ENCODE measurements around the gene SNTA1. TPM values are rescaled to one million over a fixed set of nuclear protein-coding genes. Genes with fewer than 3 reads are reported as not detected.

The SNTA1 gene
- total and polyA plus RNA-seq, 9 of the 15 experiments (the other 6 are each of a cell fraction or from before 2014, with no cell fraction given), result 1.2 to 40.8 (median 20.3) TPM

DNA sequence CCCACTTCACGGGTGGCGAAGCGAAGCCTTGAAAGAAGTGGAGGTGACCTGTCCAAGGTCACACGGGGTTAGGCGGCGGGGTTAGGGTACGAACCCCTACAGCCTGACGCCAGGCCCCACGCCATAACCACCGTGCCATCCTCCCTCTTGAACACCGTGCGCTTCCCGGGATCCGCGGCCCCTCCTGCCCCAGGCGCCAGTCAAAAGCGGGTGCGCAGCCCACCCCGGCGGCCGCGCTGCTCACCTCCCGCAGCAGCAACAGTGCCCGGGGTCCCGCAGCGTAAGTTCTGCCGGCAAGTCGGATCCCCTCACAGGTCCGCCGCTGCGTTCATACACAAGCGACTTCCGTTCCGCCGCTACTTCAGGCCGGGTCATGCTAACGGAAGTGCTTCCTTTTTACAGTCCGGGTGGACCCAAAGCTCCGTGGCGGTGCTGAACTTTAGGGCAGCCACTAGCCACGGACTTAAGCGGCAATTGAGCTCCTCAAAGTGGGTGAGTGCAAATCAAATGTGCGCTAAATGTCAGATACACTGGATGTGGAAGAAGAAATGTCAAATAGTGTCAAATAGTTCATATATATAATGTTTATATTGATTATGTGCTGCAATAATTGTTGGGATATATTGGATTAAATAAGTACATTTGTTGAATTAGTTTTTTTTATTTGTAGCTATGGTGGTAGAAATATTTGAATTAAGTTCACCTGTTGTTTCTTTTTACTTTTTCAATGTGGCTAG is 42.2 kb downstream of the SNTA1 start, which contains the start of gene CDK5RAP1 (continued):
- TF ChIP-seq CREM (IDR thresholded peaks at IDR 0.05; ENCODE audit: low read depth) (peak; percentile 92), TEAD2 (tag; IDR thresholded peaks at IDR 0.05) (no peak), STAT5A (IDR thresholded peaks at IDR 0.05; ENCODE audit: borderline replicate concordance, low read length) (peak; percentile 27; the same call in 1 of the 2 replicates), TCF7L2 (IDR thresholded peaks at IDR 0.05; ENCODE audit: low read depth, low read length) (no peak), ZNF77 (CRISPR knock-in tag; IDR thresholded peaks at IDR 0.05) (no peak), COPS2 (conservative IDR thresholded peaks at IDR 0.05) (no peak), ZNF586 (CRISPR knock-in tag; conservative IDR thresholded peaks at IDR 0.05) (no peak), CCNT2 (IDR thresholded peaks at IDR 0.05; ENCODE audit: borderline replicate concordance, extremely low read depth, insufficient read length, low read depth, low read length) (peak; percentile 17), RBBP5 (IDR thresholded peaks at IDR 0.05; ENCODE audit: borderline replicate concordance, insufficient read depth, low read length, poor library complexity, severe bottlenecking) (peak; percentile 98), ZNF507 (tag; conservative IDR thresholded peaks at IDR 0.05) (no peak), MTF1 (CRISPR knock-in tag; IDR thresholded peaks at IDR 0.05; ENCODE audit: borderline replicate concordance) (no peak), RBM39 (optimal IDR thresholded peaks at IDR 0.05; ENCODE audit: low read depth, low read length) (no peak), CREB1 (IDR thresholded peaks at IDR 0.05) (peak; percentile 64; the same call in 1 of the 2 replicates), CREB1 (CRISPR knock-in tag; IDR thresholded peaks at IDR 0.05) (peak; percentile 72), KAT7 (CRISPR knock-in tag; IDR thresholded peaks at IDR 0.05; ENCODE audit: borderline replicate concordance) (peak; percentile 95; the same call in 1 of the 2 replicates), ZNF551 (CRISPR knock-in tag; IDR thresholded peaks at IDR 0.05) (no peak), ESRRB (CRISPR knock-in tag; IDR thresholded peaks at IDR 0.05; ENCODE audit: borderline replicate concordance) (no peak), ETV5 (CRISPR knock-in tag; IDR thresholded peaks at IDR 0.05; ENCODE audit: low read depth) (peak; percentile 81)
- TF ChIP-seq, protein P1, sequence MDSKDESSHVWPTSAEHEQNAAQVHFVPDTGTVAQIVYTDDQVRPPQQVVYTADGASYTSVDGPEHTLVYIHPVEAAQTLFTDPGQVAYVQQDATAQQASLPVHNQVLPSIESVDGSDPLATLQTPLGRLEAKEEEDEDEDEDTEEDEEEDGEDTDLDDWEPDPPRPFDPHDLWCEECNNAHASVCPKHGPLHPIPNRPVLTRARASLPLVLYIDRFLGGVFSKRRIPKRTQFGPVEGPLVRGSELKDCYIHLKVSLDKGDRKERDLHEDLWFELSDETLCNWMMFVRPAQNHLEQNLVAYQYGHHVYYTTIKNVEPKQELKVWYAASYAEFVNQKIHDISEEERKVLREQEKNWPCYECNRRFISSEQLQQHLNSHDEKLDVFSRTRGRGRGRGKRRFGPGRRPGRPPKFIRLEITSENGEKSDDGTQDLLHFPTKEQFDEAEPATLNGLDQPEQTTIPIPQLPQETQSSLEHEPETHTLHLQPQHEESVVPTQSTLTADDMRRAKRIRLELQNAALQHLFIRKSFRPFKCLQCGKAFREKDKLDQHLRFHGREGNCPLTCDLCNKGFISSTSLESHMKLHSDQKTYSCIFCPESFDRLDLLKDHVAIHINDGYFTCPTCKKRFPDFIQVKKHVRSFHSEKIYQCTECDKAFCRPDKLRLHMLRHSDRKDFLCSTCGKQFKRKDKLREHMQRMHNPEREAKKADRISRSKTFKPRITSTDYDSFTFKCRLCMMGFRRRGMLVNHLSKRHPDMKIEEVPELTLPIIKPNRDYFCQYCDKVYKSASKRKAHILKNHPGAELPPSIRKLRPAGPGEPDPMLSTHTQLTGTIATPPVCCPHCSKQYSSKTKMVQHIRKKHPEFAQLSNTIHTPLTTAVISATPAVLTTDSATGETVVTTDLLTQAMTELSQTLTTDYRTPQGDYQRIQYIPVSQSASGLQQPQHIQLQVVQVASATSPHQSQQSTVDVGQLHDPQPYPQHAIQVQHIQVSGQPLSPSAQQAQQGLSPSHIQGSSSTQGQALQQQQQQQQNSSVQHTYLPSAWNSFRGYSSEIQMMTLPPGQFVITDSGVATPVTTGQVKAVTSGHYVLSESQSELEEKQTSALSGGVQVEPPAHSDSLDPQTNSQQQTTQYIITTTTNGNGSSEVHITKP (IDR thresholded peaks at IDR 0.05; ENCODE audit: partially characterized antibody), result peak; percentile 52
- TF ChIP-seq, protein P2, sequence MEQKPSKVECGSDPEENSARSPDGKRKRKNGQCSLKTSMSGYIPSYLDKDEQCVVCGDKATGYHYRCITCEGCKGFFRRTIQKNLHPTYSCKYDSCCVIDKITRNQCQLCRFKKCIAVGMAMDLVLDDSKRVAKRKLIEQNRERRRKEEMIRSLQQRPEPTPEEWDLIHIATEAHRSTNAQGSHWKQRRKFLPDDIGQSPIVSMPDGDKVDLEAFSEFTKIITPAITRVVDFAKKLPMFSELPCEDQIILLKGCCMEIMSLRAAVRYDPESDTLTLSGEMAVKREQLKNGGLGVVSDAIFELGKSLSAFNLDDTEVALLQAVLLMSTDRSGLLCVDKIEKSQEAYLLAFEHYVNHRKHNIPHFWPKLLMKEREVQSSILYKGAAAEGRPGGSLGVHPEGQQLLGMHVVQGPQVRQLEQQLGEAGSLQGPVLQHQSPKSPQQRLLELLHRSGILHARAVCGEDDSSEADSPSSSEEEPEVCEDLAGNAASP (IDR thresholded peaks at IDR 0.05), result no peak
- TF ChIP-seq, protein P3, sequence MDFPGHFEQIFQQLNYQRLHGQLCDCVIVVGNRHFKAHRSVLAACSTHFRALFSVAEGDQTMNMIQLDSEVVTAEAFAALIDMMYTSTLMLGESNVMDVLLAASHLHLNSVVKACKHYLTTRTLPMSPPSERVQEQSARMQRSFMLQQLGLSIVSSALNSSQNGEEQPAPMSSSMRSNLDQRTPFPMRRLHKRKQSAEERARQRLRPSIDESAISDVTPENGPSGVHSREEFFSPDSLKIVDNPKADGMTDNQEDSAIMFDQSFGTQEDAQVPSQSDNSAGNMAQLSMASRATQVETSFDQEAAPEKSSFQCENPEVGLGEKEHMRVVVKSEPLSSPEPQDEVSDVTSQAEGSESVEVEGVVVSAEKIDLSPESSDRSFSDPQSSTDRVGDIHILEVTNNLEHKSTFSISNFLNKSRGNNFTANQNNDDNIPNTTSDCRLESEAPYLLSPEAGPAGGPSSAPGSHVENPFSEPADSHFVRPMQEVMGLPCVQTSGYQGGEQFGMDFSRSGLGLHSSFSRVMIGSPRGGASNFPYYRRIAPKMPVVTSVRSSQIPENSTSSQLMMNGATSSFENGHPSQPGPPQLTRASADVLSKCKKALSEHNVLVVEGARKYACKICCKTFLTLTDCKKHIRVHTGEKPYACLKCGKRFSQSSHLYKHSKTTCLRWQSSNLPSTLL (IDR thresholded peaks at IDR 0.05), result no peak
